Islet precursor cell (in vitro differentiated cells): ENCODE data around the gene NT5C2.
"Not testable (repeated sequence)": the region's sequence is repeated elsewhere in the genome, so short reads cannot be mapped to it uniquely, and the experiment has no call there.

Experiments used
- DNase-seq: peaks from one replicate; pipeline ENCODE4 v3.0.0-alpha.2; 2018

NT5C2 gene

GRCh38 chr10:103193107-103193819 is at the start of gene NT5C2:
Gene NT5C2, minus strand, starts transcription at chr10:103193272. Its CDS starts 18,314 bp downstream, at chr10:103174958.
- peak; percentile 84 for DNase-seq

- DNase-seq, result peak; percentile 94
These were observed 48.4 kb upstream of the NT5C2 start for GRCh38 chr10:103241262-103242011.

GRCh38 chr10:103238506-103239252 is 45.6 kb upstream of the NT5C2 start:
- peak; percentile 89 for DNase-seq

GRCh38 chr10:103235775-103236174 is 42.7 kb upstream of the NT5C2 start:
- no peak for DNase-seq

GRCh38 chr10:103232772-103233488 is 39.9 kb upstream of the NT5C2 start:
- DNase-seq, result no peak

GRCh38 chr10:103232131-103232673 is 39.1 kb upstream of the NT5C2 start:
- no peak for DNase-seq

GRCh38 chr10:103231047-103231551 is 38.0 kb upstream of the NT5C2 start:
- peak; percentile 91 for DNase-seq

- no peak for DNase-seq
These were observed 34.3 kb upstream of the NT5C2 start for GRCh38 chr10:103227416-103227815.

DNA sequence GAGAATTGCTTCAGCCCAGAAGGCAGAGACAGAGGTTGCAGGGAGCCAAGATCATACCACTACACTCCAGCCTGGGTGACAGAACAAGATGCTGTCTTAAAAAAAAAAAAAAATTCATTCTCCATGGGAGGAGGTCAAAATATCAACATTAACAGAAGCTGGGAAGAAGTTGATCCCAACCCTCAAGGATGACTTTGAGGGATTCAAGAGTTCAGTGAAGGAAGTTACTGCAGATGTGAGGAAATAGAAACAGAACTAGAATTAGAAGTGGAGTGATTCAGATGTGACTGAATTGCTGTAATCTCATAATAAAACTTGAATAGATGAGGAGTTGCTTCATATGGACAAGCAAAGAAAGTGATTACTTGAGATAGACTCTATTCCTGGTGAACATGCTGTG is 32.9 kb upstream of the NT5C2 start:
- no peak for DNase-seq

DNA sequence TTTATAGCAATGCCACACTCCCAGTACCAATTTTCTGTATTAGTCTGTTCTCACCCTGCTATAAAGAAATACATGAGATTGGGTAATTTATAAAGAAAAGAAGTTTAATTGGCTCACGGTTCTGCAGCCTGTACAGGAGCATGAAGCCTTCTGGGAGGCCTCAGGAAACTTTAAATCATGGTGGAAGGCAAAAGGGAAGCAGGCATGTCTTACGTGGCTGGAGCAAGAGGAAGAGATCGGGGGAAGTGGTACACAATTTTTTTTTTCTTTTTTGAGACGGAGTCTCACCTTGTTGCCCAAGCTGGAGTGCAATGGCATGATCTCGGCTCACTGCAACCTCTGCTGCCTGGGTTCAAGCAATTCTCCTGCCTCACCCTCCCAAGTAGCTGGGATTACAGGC is 31.6 kb upstream of the NT5C2 start:
- not testable (repeated sequence) for DNase-seq

- no peak for DNase-seq
These were observed 31.1 kb upstream of the NT5C2 start for GRCh38 chr10:103224133-103224532.

DNA sequence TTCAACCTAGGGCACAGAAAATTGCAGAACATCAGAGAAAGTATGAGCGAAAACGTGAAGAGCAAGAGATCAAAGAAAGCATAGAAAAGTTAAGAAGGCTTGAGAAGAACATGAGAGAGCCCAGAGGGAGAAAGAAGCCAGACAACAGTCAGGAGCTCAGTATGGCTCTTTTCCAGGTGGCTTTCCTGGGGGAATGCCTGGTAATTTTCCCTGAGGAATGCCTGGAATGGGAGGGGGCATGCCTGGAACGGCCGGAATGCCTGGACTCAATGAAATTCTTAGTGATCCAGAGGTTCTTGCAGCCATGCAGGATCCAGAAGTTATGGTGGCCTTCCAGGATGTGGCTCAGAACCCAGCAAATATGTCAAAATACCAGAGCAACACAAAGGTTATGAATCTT is 23.3 kb upstream of the NT5C2 start:
- DNase-seq, result peak; percentile 86

- no peak for DNase-seq
These were observed 22.5 kb upstream of the NT5C2 start for GRCh38 chr10:103215601-103216000.

DNA sequence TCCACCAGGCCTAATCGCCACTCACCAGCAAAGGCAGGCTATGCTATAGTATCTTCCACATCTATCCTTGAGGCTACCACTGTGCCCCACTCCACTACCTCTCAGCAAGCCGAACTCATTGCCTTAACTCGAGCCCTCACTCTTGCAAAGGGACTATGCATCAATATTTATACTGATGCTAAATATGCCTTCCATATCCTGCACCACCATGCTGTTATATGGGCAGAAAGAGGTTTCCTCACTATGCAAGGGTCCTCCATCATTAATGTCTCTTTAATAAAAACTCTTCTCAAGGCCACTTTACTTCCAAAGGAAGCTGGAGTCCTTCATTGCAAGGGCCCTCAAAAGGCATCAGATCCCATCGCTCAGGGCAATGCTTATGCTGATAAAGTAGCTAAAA is 17.2 kb upstream of the NT5C2 start:
- DNase-seq, result not testable (repeated sequence)

- peak; percentile 69 for DNase-seq
These were observed 14.6 kb upstream of the NT5C2 start for GRCh38 chr10:103207643-103208042.

GRCh38 chr10:103207141-103207540 is 14.1 kb upstream of the NT5C2 start:
- no peak for DNase-seq

DNA sequence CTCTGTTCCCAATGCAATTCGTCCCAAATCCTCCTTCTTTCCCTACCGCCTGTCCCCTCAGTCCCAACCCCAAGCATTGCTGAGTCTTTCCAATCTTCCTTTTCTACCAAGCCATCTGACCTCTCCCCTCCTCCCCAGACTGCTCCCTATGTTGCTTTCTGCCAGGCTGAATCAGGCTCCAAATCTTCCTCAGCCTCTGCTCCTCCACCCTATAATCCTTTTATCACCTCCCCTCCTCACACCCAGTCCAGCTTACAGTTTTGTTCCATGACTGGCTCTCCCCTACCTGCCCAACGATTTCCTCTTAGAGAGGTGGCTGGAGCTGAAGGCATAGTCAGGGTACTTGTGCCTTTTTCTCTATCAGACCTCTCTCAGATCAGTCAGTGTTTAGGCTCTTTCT is 13.6 kb upstream of the NT5C2 start:
- not testable (repeated sequence) for DNase-seq

DNA sequence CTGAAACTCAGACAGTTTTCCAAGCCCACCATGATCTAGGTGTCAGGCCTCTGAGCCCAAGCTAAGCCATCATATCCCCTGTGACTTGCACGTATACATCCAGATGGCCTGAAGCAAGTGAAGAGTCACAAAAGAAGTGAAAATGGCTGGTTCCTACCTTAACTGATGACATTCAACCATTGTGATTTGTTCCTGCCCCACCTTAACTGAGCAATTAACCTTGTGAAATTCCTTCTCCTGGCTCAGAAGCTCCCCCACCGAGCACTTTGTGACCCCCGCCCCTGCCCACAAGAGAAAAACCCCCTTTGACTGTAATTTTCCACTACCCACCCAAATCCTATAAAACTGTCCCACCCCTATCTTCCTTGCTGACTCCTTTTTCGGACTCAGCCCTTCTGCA is 12.3 kb upstream of the NT5C2 start:
- DNase-seq, result not testable (repeated sequence)

GRCh38 chr10:103204353-103205255 is 11.5 kb upstream of the NT5C2 start:
- DNase-seq, result no peak

DNA sequence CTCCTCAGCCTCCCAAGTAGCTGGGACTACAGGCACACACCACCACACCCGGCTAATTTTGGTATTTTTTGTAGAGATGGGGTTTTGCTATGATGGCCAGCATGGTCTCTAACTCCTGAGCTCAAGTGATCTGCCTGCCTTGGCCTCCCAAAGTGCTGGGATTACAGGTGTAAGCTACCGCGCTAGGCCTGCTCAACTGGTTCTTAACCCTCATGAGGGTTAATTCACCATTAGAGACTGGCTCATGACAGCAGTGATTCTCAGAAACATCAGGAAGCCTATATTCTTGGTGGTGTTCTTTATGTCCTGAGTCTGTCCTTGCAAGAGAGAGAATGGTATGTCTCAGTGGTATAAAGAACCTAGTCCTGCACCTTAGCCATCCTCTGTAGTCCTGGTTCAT is 10.4 kb upstream of the NT5C2 start:
- no peak for DNase-seq

DNA sequence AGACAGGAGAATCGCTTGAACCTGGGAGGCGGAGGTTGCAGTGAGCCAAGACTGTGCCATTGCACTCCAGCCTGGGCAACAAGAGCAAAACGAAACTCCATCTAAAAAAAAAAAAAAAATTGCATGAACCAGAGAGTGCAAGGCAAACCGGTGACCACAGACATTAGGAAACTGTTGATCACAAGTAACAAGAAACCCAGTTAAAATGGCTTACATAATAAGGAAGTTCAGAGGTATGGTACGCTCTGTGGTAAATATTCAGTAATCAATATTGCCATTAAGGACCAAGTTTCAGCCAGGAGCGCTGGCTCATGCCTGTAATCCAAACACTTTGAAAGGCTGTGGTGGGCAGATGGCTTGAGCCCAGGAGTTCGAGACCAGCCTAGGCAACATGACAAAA is 9.2 kb upstream of the NT5C2 start:
- DNase-seq, result no peak
